ENCODE results near the gene CEACAM19. TPM values are rescaled to one million over a fixed set of nuclear protein-coding genes. Genes with fewer than 3 reads are reported as not detected.

CEACAM19 gene
- total RNA-seq, 2 experiments from 2014 or later: not detected

DNA sequence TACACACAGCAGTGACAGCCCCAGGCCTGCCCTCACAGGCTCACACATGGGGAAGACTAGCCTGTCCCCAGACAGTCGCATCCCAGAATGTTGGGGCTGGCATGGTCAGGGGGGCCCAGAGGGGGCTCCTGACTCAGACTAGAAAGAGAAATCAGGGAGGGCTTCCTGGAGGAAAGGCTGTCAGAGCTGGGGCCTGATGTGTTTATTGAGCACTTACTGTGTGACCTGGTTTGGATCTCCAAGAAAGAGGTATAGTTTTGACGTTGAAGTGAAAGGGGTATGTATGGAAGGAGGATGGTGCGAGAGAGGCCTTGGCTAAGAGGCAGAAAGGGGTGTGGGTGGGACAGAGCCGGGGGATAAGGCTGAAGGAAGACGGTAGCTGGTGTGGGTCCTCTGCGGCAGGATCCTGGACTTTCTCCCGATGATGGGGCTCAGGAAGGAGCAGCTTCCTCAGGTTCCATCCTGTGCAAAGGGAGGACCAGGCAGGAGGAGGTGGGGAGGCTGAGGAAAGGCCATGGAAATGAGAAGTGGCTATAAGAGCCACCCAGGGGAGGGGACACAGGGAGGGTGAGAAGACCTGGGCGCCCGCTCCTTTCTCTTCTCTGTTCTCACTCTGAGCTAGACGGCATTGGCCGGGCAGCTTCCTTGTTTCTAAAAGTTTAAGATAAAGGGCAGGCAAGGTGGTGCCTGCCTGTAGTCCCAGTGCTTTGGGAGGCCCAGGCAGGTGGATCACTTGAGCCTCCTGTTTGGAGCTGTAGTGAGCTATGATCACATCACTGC is 61.1 kb downstream of the CEACAM19 start:
- no TSS peak for BruUV-seq (replicated peaks)
- H3K36me3 ChIP-seq (ENCODE audit: insufficient read depth, low read length): no peaks in the 10 kb centered on the region
- intact Hi-C loops (cut with micrococcal nuclease; ENCODE audit: unreplicated experiment): no loop called here
- H3K9me2 ChIP-seq (ENCODE audit: insufficient read depth, low read length): no peaks in the 10 kb centered on the region
- ChIA-PET CTCF (ENCODE audit: unreplicated experiment) (no interaction called here), POLR2A (no interaction called here)
- no peak overlapping the region for H2AFZ ChIP-seq (ENCODE audit: low read length)
- H3K4me2 ChIP-seq (ENCODE audit: low read length): no peak overlapping the region
- H4K20me1 ChIP-seq (ENCODE audit: insufficient read depth, low read length): no peaks in the 10 kb centered on the region
- no peak overlapping the region for H3K4me3 ChIP-seq (ENCODE audit: low read depth, low read length, poor library complexity, severe bottlenecking)
- no peaks in the 10 kb centered on the region for H3K9me3 ChIP-seq (ENCODE audit: low read length)
- H3K4me1 ChIP-seq (ENCODE audit: insufficient read depth, low read length, poor library complexity, severe bottlenecking): peaks cover 6% of the 10 kb centered on the region
- no peak for TF ChIP-seq EZH2phosphoT487 (IDR thresholded peaks at IDR 0.05; ENCODE audit: borderline replicate concordance, low read depth, low read length)
- TF ChIP-seq, protein P1, sequence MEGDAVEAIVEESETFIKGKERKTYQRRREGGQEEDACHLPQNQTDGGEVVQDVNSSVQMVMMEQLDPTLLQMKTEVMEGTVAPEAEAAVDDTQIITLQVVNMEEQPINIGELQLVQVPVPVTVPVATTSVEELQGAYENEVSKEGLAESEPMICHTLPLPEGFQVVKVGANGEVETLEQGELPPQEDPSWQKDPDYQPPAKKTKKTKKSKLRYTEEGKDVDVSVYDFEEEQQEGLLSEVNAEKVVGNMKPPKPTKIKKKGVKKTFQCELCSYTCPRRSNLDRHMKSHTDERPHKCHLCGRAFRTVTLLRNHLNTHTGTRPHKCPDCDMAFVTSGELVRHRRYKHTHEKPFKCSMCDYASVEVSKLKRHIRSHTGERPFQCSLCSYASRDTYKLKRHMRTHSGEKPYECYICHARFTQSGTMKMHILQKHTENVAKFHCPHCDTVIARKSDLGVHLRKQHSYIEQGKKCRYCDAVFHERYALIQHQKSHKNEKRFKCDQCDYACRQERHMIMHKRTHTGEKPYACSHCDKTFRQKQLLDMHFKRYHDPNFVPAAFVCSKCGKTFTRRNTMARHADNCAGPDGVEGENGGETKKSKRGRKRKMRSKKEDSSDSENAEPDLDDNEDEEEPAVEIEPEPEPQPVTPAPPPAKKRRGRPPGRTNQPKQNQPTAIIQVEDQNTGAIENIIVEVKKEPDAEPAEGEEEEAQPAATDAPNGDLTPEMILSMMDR (conservative IDR thresholded peaks at IDR 0.05; ENCODE audit: low read length): no peak
- no peaks in the 10 kb centered on the region for H3K79me2 ChIP-seq (ENCODE audit: insufficient read depth, low read depth, low read length)
- no peak for DNase-seq (ENCODE audit: low spot score)
- H3K27ac ChIP-seq (ENCODE audit: low read depth, low read length, poor library complexity, severe bottlenecking): no peak overlapping the region

Small RNA genes lying within 50 kb of the gene (microRNA-seq; reads per million reads assigned to microRNA genes)
- gene MIR4531 (ENCODE audit: borderline replicate concordance): not detected

Small RNA genes lying within 50 kb of the gene (small RNA-seq; reads per million reads assigned to genes)
- gene RF00285: not detected

Other genes starting within 250 kb of the CEACAM19 start
- not detected in 2 replicates for gene ZNF229, start 223.0 kb upstream of the CEACAM19 start, total RNA-seq (2014; rRNA removed; shearing (Covaris generic))
- gene ZNF229, start 223.0 kb upstream of the CEACAM19 start, total RNA-seq (2022): not detected in 2 replicates
- 11.8 and 14.2 TPM in 2 replicates for gene ZNF180, start 171.0 kb upstream of the CEACAM19 start, total RNA-seq (2014; rRNA removed; shearing (Covaris generic))
- gene ZNF180, start 171.0 kb upstream of the CEACAM19 start, total RNA-seq (2022): 8.6 and 9.4 TPM in 2 replicates
- gene CEACAM20, start 141.8 kb upstream of the CEACAM19 start, total RNA-seq (2014; rRNA removed; shearing (Covaris generic)): not detected in 2 replicates
- not detected in 2 replicates for gene CEACAM20, start 141.8 kb upstream of the CEACAM19 start, total RNA-seq (2022)
- gene IGSF23, start 57.9 kb upstream of the CEACAM19 start, total RNA-seq (2014; rRNA removed; shearing (Covaris generic)): not detected in 2 replicates
- gene IGSF23, start 57.9 kb upstream of the CEACAM19 start, total RNA-seq (2022): not detected in 2 replicates
- not detected in 2 replicates for gene PVR, start 27.6 kb upstream of the CEACAM19 start, total RNA-seq (2014; rRNA removed; shearing (Covaris generic))
- not detected in 2 replicates for gene PVR, start 27.6 kb upstream of the CEACAM19 start, total RNA-seq (2022)
- gene CEACAM16, start 27.7 kb downstream of the CEACAM19 start, total RNA-seq (2014; rRNA removed; shearing (Covaris generic)): not detected in 2 replicates
- not detected in 2 replicates for gene CEACAM16, start 27.7 kb downstream of the CEACAM19 start, total RNA-seq (2022)
- 5.8 and 10.2 TPM in 2 replicates for gene BCL3, start 77.2 kb downstream of the CEACAM19 start, total RNA-seq (2014; rRNA removed; shearing (Covaris generic))
- 18.6 and 22.9 TPM in 2 replicates for gene BCL3, start 77.2 kb downstream of the CEACAM19 start, total RNA-seq (2022)
- gene CBLC, start 106.4 kb downstream of the CEACAM19 start, total RNA-seq (2014; rRNA removed; shearing (Covaris generic)): not detected in 2 replicates
- not detected in 2 replicates for gene CBLC, start 106.4 kb downstream of the CEACAM19 start, total RNA-seq (2022)
- gene BCAM, start 137.6 kb downstream of the CEACAM19 start, total RNA-seq (2014; rRNA removed; shearing (Covaris generic)): not detected in 2 replicates
- not detected in 2 replicates for gene BCAM, start 137.6 kb downstream of the CEACAM19 start, total RNA-seq (2022)
- gene NECTIN2, start 174.8 kb downstream of the CEACAM19 start, total RNA-seq (2014; rRNA removed; shearing (Covaris generic)): not detected in 2 replicates
- gene NECTIN2, start 174.8 kb downstream of the CEACAM19 start, total RNA-seq (2022): not detected in 2 replicates
- 89.7 and 90.1 TPM in 2 replicates for gene TOMM40, start 219.8 kb downstream of the CEACAM19 start, total RNA-seq (2014; rRNA removed; shearing (Covaris generic))
- 58.9 and 80.9 TPM in 2 replicates for gene TOMM40, start 219.8 kb downstream of the CEACAM19 start, total RNA-seq (2022)
- 2.1 and 3.3 TPM in 2 replicates for gene APOE, start 234.3 kb downstream of the CEACAM19 start, total RNA-seq (2014; rRNA removed; shearing (Covaris generic))
- 1.1 and 1.8 TPM in 2 replicates for gene APOE, start 234.3 kb downstream of the CEACAM19 start, total RNA-seq (2022)
- not detected in 2 replicates for gene APOC1, start 243.1 kb downstream of the CEACAM19 start, total RNA-seq (2014; rRNA removed; shearing (Covaris generic))
- gene APOC1, start 243.1 kb downstream of the CEACAM19 start, total RNA-seq (2022): 1.9 TPM in 1 of 2 replicates, not detected in the other